ENCODE results near the gene NSA2. TPM values are rescaled to one million over a fixed set of nuclear protein-coding genes. Genes with fewer than 3 reads are reported as not detected.
"Not testable (repeated sequence)": the region's sequence is repeated elsewhere in the genome, so short reads cannot be mapped to it uniquely, and the experiment has no call there.

NSA2 gene
- total and polyA plus RNA-seq, 7 donors, result 43.5 to 89.6 (median 71.9) TPM

- no peaks in the 10 kb centered on the region for H3K27me3 ChIP-seq (ENCODE audit: insufficient read depth in 3 of 3, low read length in 2 of 3)
- ATAC-seq (peak in 2 of 4 donors; percentile 5 to 19), DNase-seq (no peak)
- WGBS, 3 donors, result 0 to 1% (median 1%) methylated on average over 9 of the region's 9 CpGs
- peaks cover 29% of the 10 kb centered on the region for H3K4me1 ChIP-seq
- H3K36me3 ChIP-seq (ENCODE audit: insufficient read depth in 1 of 2, low read depth in 1 of 2), result peaks cover 2 to 51% of the 10 kb centered on the region in 2 donors
- H3K4me3 ChIP-seq, result peak overlapping the region; percentile 93
- H3K27ac ChIP-seq, result peak overlapping the region; percentile 87
- no peak for TF ChIP-seq CTCF (IDR thresholded peaks at IDR 0.05)
- H3K9me3 ChIP-seq, result no peaks in the 10 kb centered on the region
- intact Hi-C loops (cut with DNase I), result loop anchor here in 1 of 2 donors (2.0 to 10.0 kb wide), 2 partner anchors 83 to 577 kb away; partner anchors contain the start of gene HEXB
Observed at GRCh38 chr5:74767579-74767913, 497 bp downstream of the NSA2 start.

GRCh38 chr5:74772359-74772758, 5.3 kb downstream of the NSA2 start:
- Histone ChIP-seq H3K27ac (no peak overlapping the region), H3K4me1 (peaks cover 6% of the 10 kb centered on the region), H3K4me3 (no peak overlapping the region), H3K9me3 (no peaks in the 10 kb centered on the region), H3K36me3 (ENCODE audit: insufficient read depth in 1 of 2, low read depth in 1 of 2) (peaks cover 12 to 88% of the 10 kb centered on the region in 2 donors), H3K27me3 (ENCODE audit: insufficient read depth in 3 of 3, low read length in 2 of 3) (no peaks in the 10 kb centered on the region)
- DNase-seq, result no peak
- no peak for ATAC-seq
- no peak for TF ChIP-seq CTCF (IDR thresholded peaks at IDR 0.05)
- intact Hi-C loops (cut with DNase I), result no loop called here
- 79 to 85% (median 82%) methylated on average over 7 of the region's 7 CpGs for WGBS, 3 donors

GRCh38 chr5:74778609-74779008, 11.6 kb downstream of the NSA2 start:
- 78 to 87% (median 85%) methylated on average over 2 of the region's 2 CpGs for WGBS, 3 donors
- H3K36me3 ChIP-seq (ENCODE audit: insufficient read depth in 1 of 2, low read depth in 1 of 2), result peaks cover 2 to 50% of the 10 kb centered on the region in 2 donors
- H3K4me3 ChIP-seq, result no peak overlapping the region
- DNase-seq (no peak), ATAC-seq (no peak)
- no peak for TF ChIP-seq CTCF (IDR thresholded peaks at IDR 0.05)
- H3K27me3 ChIP-seq (ENCODE audit: insufficient read depth in 3 of 3, low read length in 2 of 3), result no peaks in the 10 kb centered on the region
- intact Hi-C loops (cut with DNase I), result no loop called here
- H3K27ac ChIP-seq, result no peak overlapping the region
- no peaks in the 10 kb centered on the region for H3K4me1 ChIP-seq
- H3K9me3 ChIP-seq, result no peaks in the 10 kb centered on the region

- Histone ChIP-seq H3K4me3 (no peak overlapping the region), H3K4me1 (no peaks in the 10 kb centered on the region), H3K9me3 (no peaks in the 10 kb centered on the region), H3K27ac (no peak overlapping the region), H3K36me3 (ENCODE audit: insufficient read depth in 1 of 2, low read depth in 1 of 2) (no peaks in the 10 kb centered on the region), H3K27me3 (ENCODE audit: insufficient read depth in 3 of 3, low read length in 2 of 3) (no peaks in the 10 kb centered on the region)
- TF ChIP-seq CTCF (IDR thresholded peaks at IDR 0.05), result no peak
- 89 to 94% (median 90%) methylated on average over 6 of the region's 6 CpGs for WGBS, 3 donors
- DNase-seq (no peak), ATAC-seq (no peak)
- intact Hi-C loops (cut with DNase I), result no loop called here
Observed at GRCh38 chr5:74786851-74787250, 19.8 kb downstream of the NSA2 start.

GRCh38 chr5:74787424-74787823, 20.4 kb downstream of the NSA2 start:
- no peak for DNase-seq
- no peak for TF ChIP-seq CTCF (IDR thresholded peaks at IDR 0.05)
- no peak for ATAC-seq
- intact Hi-C loops (cut with DNase I), result no loop called here
- no peak overlapping the region for H3K27ac ChIP-seq
- H3K36me3 ChIP-seq (ENCODE audit: insufficient read depth in 1 of 2, low read depth in 1 of 2), result no peaks in the 10 kb centered on the region
- H3K27me3 ChIP-seq (ENCODE audit: insufficient read depth in 3 of 3, low read length in 2 of 3), result no peaks in the 10 kb centered on the region
- no peaks in the 10 kb centered on the region for H3K9me3 ChIP-seq
- no peak overlapping the region for H3K4me3 ChIP-seq
- WGBS, 3 donors, result 89 to 93% (median 91%) methylated on average over 6 of the region's 6 CpGs
- no peaks in the 10 kb centered on the region for H3K4me1 ChIP-seq

- H3K27me3 ChIP-seq (ENCODE audit: insufficient read depth in 3 of 3, low read length in 2 of 3); H3K4me1 ChIP-seq; intact Hi-C loops (cut with DNase I); DNase-seq; H3K4me3 ChIP-seq; H3K36me3 ChIP-seq (ENCODE audit: insufficient read depth in 1 of 2, low read depth in 1 of 2); H3K27ac ChIP-seq; H3K9me3 ChIP-seq; ATAC-seq: not testable (repeated sequence)
- 90 to 96% (median 92%) methylated on average over 3 of the region's 3 CpGs for WGBS, 3 donors
Observed at GRCh38 chr5:74791669-74792068, 24.6 kb downstream of the NSA2 start.
